MM.1S (cell line): ENCODE results near the gene PLEKHG1.

ENCODE experiments used
- DNase-seq: peaks from one replicate; pipeline ENCODE4 v3.0.0-alpha.2; 2015
- H2AFZ ChIP-seq: fragments of 300-600 bp; sonication (generic); 2 replicates; pipeline ENCODE4 v1.6.0; 2016; ENCODE audit warnings: antibody characterized with exemption, low read length
- H3F3A ChIP-seq: fragments of 300-600 bp; sonication (generic); 2 replicates; pipeline ENCODE4 v1.6.1; 2016; ENCODE audit warnings: mild to moderate bottlenecking, antibody characterized with exemption, low read length, moderate library complexity, mixed read lengths; ENCODE audit not compliant: insufficient read depth
- H3K27ac ChIP-seq: fragments of 300-600 bp; sonication (generic); 2 replicates; pipeline ENCODE4 v1.5.1; 2016; ENCODE audit warnings: mild to moderate bottlenecking, low read length
- H3K27me3 ChIP-seq: fragments of 300-600 bp; sonication (generic); replicated peaks from 2 replicates; pipeline ENCODE4 v1.6.0; 2016; ENCODE audit warnings: low read length; ENCODE audit not compliant: insufficient read depth
- H3K36me3 ChIP-seq: fragments of 300-600 bp; sonication (generic); replicated peaks from 2 replicates; pipeline ENCODE4 v1.6.1; 2016; ENCODE audit warnings: mild to moderate bottlenecking, low read length, mixed read lengths; ENCODE audit not compliant: insufficient read depth
- H3K4me1 ChIP-seq: fragments of 300-600 bp; sonication (generic); 2 replicates; pipeline ENCODE4 v1.6.1; 2016; ENCODE audit warnings: low read length, mixed read lengths
- H3K4me2 ChIP-seq: fragments of 300-600 bp; sonication (generic); 2 replicates; pipeline ENCODE4 v1.6.0; 2016; ENCODE audit warnings: low read depth, low read length
- H3K4me3 ChIP-seq: fragments of 300-600 bp; sonication (generic); 2 replicates; pipeline ENCODE4 v1.5.1; 2016; ENCODE audit warnings: low read length, mixed read lengths
- H3K79me2 ChIP-seq: fragments of 300-600 bp; sonication (generic); 2 replicates; pipeline ENCODE4 v1.6.1; 2016; ENCODE audit warnings: mixed run types, low read length, mixed read lengths
- H3K9ac ChIP-seq: fragments of 300-600 bp; sonication (generic); 2 replicates; pipeline ENCODE4 v1.6.1; 2016; ENCODE audit warnings: low read length, mixed read lengths
- H3K9me2 ChIP-seq: fragments of 300-600 bp; sonication (generic); replicated peaks from 2 replicates; pipeline ENCODE4 v1.6.1; 2016; ENCODE audit warnings: mild to moderate bottlenecking, low read length, mixed read lengths; ENCODE audit not compliant: insufficient read depth
- H3K9me3 ChIP-seq: fragments of 300-600 bp; sonication (generic); replicated peaks from 2 replicates; pipeline ENCODE4 v1.6.1; 2016; ENCODE audit warnings: mild to moderate bottlenecking, low read length, mixed read lengths; ENCODE audit not compliant: insufficient read depth
- H4K20me1 ChIP-seq: fragments of 300-600 bp; sonication (generic); 2 replicates; pipeline ENCODE4 v1.6.1; 2016; ENCODE audit warnings: mild to moderate bottlenecking, low read length, moderate library complexity, mixed read lengths; ENCODE audit not compliant: insufficient read depth
- CTCF ChIP-seq: fragments of 300-600 bp; sonication (generic); IDR thresholded peaks from 2 replicates; pipeline ENCODE4 v1.5.1; 2016; ENCODE audit warnings: antibody characterized with exemption, low read length, mixed read lengths
- EZH2 ChIP-seq: fragments of 300-600 bp; sonication (generic); optimal IDR thresholded peaks from 2 replicates; pipeline ENCODE3; 2017; ENCODE audit warnings: low read depth, mild to moderate bottlenecking, antibody characterized with exemption, low read length, mixed read lengths
- EZH2phosphoT487 ChIP-seq: fragments of 300-600 bp; sonication (generic); IDR thresholded peaks from 2 replicates; pipeline ENCODE4 v1.6.1; 2018; ENCODE audit warnings: antibody characterized with exemption, low read length

PLEKHG1 gene

GRCh38 chr6:150584065-150584464 is 15.6 kb upstream of the PLEKHG1 start:
- Histone ChIP-seq H3F3A (no peaks in the 10 kb centered on the region), H3K4me1 (no peaks in the 10 kb centered on the region), H3K9me3 (no peaks in the 10 kb centered on the region), H2AFZ (no peak overlapping the region), H3K36me3 (no peaks in the 10 kb centered on the region), H3K79me2 (no peaks in the 10 kb centered on the region), H3K9ac (no peak overlapping the region), H3K4me2 (no peak overlapping the region), H3K9me2 (no peaks in the 10 kb centered on the region), H4K20me1 (no peaks in the 10 kb centered on the region), H3K27ac (no peak overlapping the region), H3K4me3 (no peak overlapping the region), H3K27me3 (no peaks in the 10 kb centered on the region)
- TF ChIP-seq CTCF, result no peak
- no peak for TF ChIP-seq EZH2
- TF ChIP-seq EZH2phosphoT487, result no peak
- DNase-seq, result no peak

GRCh38 chr6:150584596-150584995 is 15.1 kb upstream of the PLEKHG1 start:
- H3K9me2 ChIP-seq, result no peaks in the 10 kb centered on the region
- no peak for TF ChIP-seq EZH2phosphoT487
- no peak for TF ChIP-seq EZH2
- no peak for TF ChIP-seq CTCF
- DNase-seq, result no peak
- H3K4me3 ChIP-seq, result no peak overlapping the region
- no peak overlapping the region for H3K27ac ChIP-seq
- H3K79me2 ChIP-seq, result no peaks in the 10 kb centered on the region
- no peaks in the 10 kb centered on the region for H3F3A ChIP-seq
- H3K4me1 ChIP-seq, result no peaks in the 10 kb centered on the region
- no peak overlapping the region for H2AFZ ChIP-seq
- no peaks in the 10 kb centered on the region for H3K36me3 ChIP-seq
- H4K20me1 ChIP-seq, result no peaks in the 10 kb centered on the region
- H3K9ac ChIP-seq, result no peak overlapping the region
- no peak overlapping the region for H3K4me2 ChIP-seq
- no peaks in the 10 kb centered on the region for H3K27me3 ChIP-seq
- no peaks in the 10 kb centered on the region for H3K9me3 ChIP-seq

- Histone ChIP-seq H3K79me2 (no peaks in the 10 kb centered on the region), H3K27ac (no peak overlapping the region), H3K9me3 (no peaks in the 10 kb centered on the region), H3F3A (no peaks in the 10 kb centered on the region), H3K9ac (no peak overlapping the region), H4K20me1 (no peaks in the 10 kb centered on the region), H3K27me3 (no peaks in the 10 kb centered on the region), H3K36me3 (no peaks in the 10 kb centered on the region), H3K4me3 (no peak overlapping the region), H3K4me2 (no peak overlapping the region), H3K4me1 (no peaks in the 10 kb centered on the region), H2AFZ (no peak overlapping the region), H3K9me2 (no peaks in the 10 kb centered on the region)
- TF ChIP-seq EZH2phosphoT487 (no peak), EZH2 (no peak), CTCF (no peak)
- DNase-seq, result no peak
Observed at GRCh38 chr6:150586850-150587359, 12.8 kb upstream of the PLEKHG1 start.
